Mucosa of descending colon (tissue), 3 donors: ENCODE measurements around the gene AIP. TPM values are rescaled to one million over a fixed set of nuclear protein-coding genes. Genes with fewer than 3 reads are reported as not detected.
A peak's percentile ranks its signal among the peaks of the same experiment; 100 is the strongest.

Experiments
- ATAC-seq: fragments of 200-7000 bp; cut with Tn5 transposase; one replicate; pipeline ENCODE4 v1.9.1; 2020; ENCODE audit warnings: mild to moderate bottlenecking, moderate library complexity
- DNase-seq, 3 donors: peaks; one replicate each; pipeline ENCODE4 v3.0.0-alpha.2; 2020
- H3K36me3 ChIP-seq: fragments of 200-600 bp; one replicate; pipeline ENCODE4 v1.8.0; 2021; ENCODE audit warnings: low read depth, mild to moderate bottlenecking
- H3K4me1 ChIP-seq: fragments of 200-600 bp; one replicate; pipeline ENCODE4 v1.8.0; 2021; ENCODE audit warnings: low read depth, mild to moderate bottlenecking
- H3K4me3 ChIP-seq: fragments of 200-600 bp; one replicate; pipeline ENCODE4 v1.8.0; 2021; ENCODE audit warnings: mild to moderate bottlenecking
- H3K9me3 ChIP-seq: fragments of 200-600 bp; one replicate; pipeline ENCODE4 v1.8.0; 2021; ENCODE audit warnings: mild to moderate bottlenecking
- CTCF ChIP-seq: fragments of 200-600 bp; IDR thresholded peaks from one replicate; pipeline ENCODE4 v1.8.0; 2022; ENCODE audit warnings: antibody characterized with exemption, mild to moderate bottlenecking
- intact Hi-C, 2 donors: fragments of 100-400 bp; cut with DNase I in 1 of 2; cut with micrococcal nuclease in 1 of 2; formaldehyde crosslinking; loops; one replicate each; pipeline versions ENCODE4 v1.11.0 to v1.11.1; 2022; cut with DNase I, micrococcal nuclease
- total RNA-seq, 3 donors: library from RNA; stranded (reverse); fragmentation: NEBNext Ultra II Directional in 2 of 3; extraction: Animal tissue kit (Norgen Biotek cat#: 25700) in 2 of 3; gene quantifications; one replicate each; pipeline versions ENCODE4 v1.2.1 to v1.2.4, GENCODE V29; 2021 to 2023
- donor health status: DM: no; HTN: no; CAD: no; lungs with moderate emphysema.
- donor health status: DM: no; HTN: no; CAD: no.
- donor health status: DM: no; HTN: yes; CAD: no.

AIP gene
- total RNA-seq, 3 donors from 2014 or later, result 33.7 to 84.9 (median 52.2) TPM

- ATAC-seq (peak; percentile 21), DNase-seq (no peak)
- intact Hi-C loops, result no loop called here
- Histone ChIP-seq H3K9me3 (no peaks in the 10 kb centered on the region), H3K4me1 (peaks cover 19% of the 10 kb centered on the region), H3K36me3 (no peaks in the 10 kb centered on the region), H3K4me3 (peak overlapping the region; percentile 80)
- no peak for TF ChIP-seq CTCF
These were observed 40.1 kb upstream of the AIP start for GRCh38 chr11:67442504-67443404.

- intact Hi-C loops, result no loop called here
- TF ChIP-seq CTCF, result no peak
- DNase-seq (no peak), ATAC-seq (no peak)
- Histone ChIP-seq H3K4me1 (peaks cover 7% of the 10 kb centered on the region), H3K4me3 (no peak overlapping the region), H3K36me3 (no peaks in the 10 kb centered on the region), H3K9me3 (no peaks in the 10 kb centered on the region)
These were observed 37.3 kb upstream of the AIP start for GRCh38 chr11:67445515-67445914.

GRCh38 chr11:67448220-67448609, 34.6 kb upstream of the AIP start:
- H3K4me3 ChIP-seq, result no peak overlapping the region
- no peak for ATAC-seq
- H3K36me3 ChIP-seq, result no peaks in the 10 kb centered on the region
- intact Hi-C loops, result no loop called here
- no peak for TF ChIP-seq CTCF
- DNase-seq, result peak in 1 of 3 donors; percentile 36
- H3K4me1 ChIP-seq, result no peaks in the 10 kb centered on the region
- H3K9me3 ChIP-seq, result no peaks in the 10 kb centered on the region

- no peak for DNase-seq
These were observed 33.5 kb upstream of the AIP start for GRCh38 chr11:67449116-67449844.

More at GRCh38 chr11:67449116-67449844, 33.5 kb upstream of the AIP start:
- no peaks in the 10 kb centered on the region for H3K9me3 ChIP-seq
- no peaks in the 10 kb centered on the region for H3K4me1 ChIP-seq
- no peak for TF ChIP-seq CTCF
- intact Hi-C loops, result no loop called here
- no peaks in the 10 kb centered on the region for H3K36me3 ChIP-seq
- ATAC-seq, result peak; percentile 9
- H3K4me3 ChIP-seq, result no peak overlapping the region
